Measurements from ENCODE around the gene PSME3.

DNA sequence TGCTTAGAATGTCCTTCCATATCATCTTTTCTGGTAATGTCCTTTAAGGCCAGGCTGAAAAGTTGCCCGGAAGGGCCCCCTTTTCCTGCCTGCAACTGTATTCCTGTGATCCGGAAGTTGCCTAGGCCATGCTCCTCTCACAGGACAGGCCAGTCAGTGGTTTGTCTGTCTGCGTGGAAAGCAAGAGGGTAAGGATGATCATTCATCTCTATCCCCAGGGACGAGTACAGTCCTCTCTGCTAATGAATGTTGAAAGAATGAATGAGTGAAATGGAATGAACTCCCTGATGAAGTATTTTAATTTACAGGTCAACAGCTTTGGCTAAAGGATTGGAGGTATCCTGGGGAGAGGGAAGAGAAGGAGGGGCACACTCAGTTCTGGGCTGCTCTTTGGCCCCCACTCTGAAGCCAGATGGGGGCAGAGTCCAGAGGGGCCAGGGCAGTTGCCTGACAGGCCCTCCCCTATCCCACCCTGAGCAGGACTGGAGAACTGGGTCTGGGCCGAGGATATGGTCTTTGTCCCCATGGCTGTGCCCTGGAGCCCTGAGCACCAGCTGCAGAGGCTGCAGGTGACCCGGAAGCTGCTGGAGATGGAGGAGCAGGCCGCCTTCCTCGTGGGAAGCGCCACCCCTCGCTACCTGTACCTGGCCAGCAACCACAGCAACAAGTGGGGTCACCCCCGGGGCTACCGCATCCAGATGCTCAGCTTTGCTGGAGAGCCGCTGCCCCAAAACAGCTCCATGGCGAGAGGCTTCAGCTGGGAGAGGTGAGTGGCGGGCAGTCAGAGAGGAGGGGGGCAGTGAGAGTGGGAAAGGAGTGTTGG, 21.0 kb downstream of the PSME3 start:
- TF ChIP-seq POLR2A (IDR thresholded peaks at IDR 0.05; ENCODE audit: low read length) (no peak), GATA1 (IDR thresholded peaks at IDR 0.05; ENCODE audit: low read depth, low read length) (no peak)
